Muscle layer of duodenum (tissue), 2 donors: ENCODE data around the gene NECTIN3.

ENCODE experiments used
- H3K27ac ChIP-seq: one replicate; pipeline ENCODE4 v1.7.0; 2013; ENCODE audit warnings: mild to moderate bottlenecking, low read length
- H3K27me3 ChIP-seq: one replicate; pipeline ENCODE4 v1.7.0; 2013; ENCODE audit warnings: low read depth, mild to moderate bottlenecking, control low read depth, low read length
- H3K36me3 ChIP-seq, 2 donors: one replicate each; pipeline ENCODE4 v1.7.0; 2013; ENCODE audit warnings: low read length in 2 of 2, control low read depth in 1 of 2, mild to moderate bottlenecking in 1 of 2; ENCODE audit not compliant: insufficient read depth in 2 of 2, control insufficient read depth in 1 of 2
- H3K4me1 ChIP-seq, 2 donors: one replicate each; pipeline ENCODE4 v1.7.0; 2013; ENCODE audit warnings: low read length in 2 of 2, mild to moderate bottlenecking in 2 of 2, control low read depth in 1 of 2, moderate library complexity in 1 of 2; ENCODE audit not compliant: insufficient read depth in 2 of 2, control insufficient read depth in 1 of 2
- H3K4me3 ChIP-seq, 2 donors: one replicate each; pipeline ENCODE4 v1.7.0; 2013; ENCODE audit warnings: low read length in 2 of 2, low read depth in 1 of 2, mild to moderate bottlenecking in 1 of 2
- H3K9me3 ChIP-seq, 2 donors: one replicate each; pipeline ENCODE4 v1.7.0; 2013; ENCODE audit warnings: low read length in 2 of 2, control low read depth in 1 of 2, mild to moderate bottlenecking in 1 of 2; ENCODE audit not compliant: control insufficient read depth in 1 of 2
- donor health status: healthy.

The NECTIN3 gene

GRCh38 chr3:111210866-111211564, 139.4 kb downstream of the NECTIN3 start:
- Histone ChIP-seq H3K4me3 (no peak overlapping the region), H3K36me3 (no peaks in the 10 kb centered on the region), H3K27ac (no peak overlapping the region), H3K9me3 (no peaks in the 10 kb centered on the region), H3K27me3 (no peaks in the 10 kb centered on the region), H3K4me1 (no peaks in the 10 kb centered on the region)

- Histone ChIP-seq H3K27ac (no peak overlapping the region), H3K9me3 (no peaks in the 10 kb centered on the region), H3K4me3 (no peak overlapping the region), H3K27me3 (no peaks in the 10 kb centered on the region), H3K36me3 (no peaks in the 10 kb centered on the region), H3K4me1 (no peaks in the 10 kb centered on the region)
Observed at GRCh38 chr3:111212511-111212910, 140.9 kb downstream of the NECTIN3 start.

DNA sequence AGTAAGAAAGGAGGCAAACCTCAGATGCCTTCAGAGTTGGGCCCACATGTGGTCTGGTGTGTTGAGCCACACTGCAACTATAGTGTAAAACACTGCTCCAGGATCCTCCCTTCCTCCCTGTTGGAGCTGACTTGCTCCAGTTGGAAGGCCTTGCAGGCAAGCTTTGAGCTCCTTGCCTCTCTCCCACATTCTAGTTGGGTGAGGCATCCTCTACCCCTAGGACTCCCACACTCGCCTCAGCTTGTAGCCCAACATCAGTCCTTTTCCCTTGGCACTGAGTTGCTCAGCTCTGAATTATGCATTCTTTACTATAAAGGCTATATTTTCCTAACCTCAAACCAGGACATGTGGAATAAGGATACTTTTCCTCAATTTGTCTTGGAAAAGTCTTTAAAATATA, 143.9 kb downstream of the NECTIN3 start:
- H3K4me3 ChIP-seq: no peak overlapping the region
- no peaks in the 10 kb centered on the region for H3K9me3 ChIP-seq
- H3K27me3 ChIP-seq: no peaks in the 10 kb centered on the region
- H3K36me3 ChIP-seq: no peaks in the 10 kb centered on the region
- H3K27ac ChIP-seq: no peak overlapping the region
- no peaks in the 10 kb centered on the region for H3K4me1 ChIP-seq

DNA sequence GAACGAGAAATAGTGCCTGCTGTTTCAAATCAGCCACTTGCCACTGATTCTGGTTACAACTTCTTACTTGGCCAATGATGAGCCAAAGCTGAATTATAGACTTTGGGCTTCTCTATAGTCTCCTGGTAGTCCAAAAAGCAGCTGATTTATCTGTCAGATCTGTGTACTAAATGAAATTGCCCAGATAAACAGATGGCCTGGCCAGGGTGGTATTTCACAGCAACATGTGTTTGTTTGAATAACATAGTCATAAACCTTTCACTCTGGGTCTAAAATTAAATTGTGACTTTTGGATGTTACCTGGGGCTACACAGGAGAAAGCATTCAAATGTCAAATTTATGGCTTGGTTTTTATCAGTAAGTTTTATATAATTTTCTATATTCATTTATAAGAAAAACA, 147.0 kb downstream of the NECTIN3 start:
- Histone ChIP-seq H3K4me1 (no peaks in the 10 kb centered on the region), H3K4me3 (no peak overlapping the region), H3K9me3 (no peaks in the 10 kb centered on the region)

DNA sequence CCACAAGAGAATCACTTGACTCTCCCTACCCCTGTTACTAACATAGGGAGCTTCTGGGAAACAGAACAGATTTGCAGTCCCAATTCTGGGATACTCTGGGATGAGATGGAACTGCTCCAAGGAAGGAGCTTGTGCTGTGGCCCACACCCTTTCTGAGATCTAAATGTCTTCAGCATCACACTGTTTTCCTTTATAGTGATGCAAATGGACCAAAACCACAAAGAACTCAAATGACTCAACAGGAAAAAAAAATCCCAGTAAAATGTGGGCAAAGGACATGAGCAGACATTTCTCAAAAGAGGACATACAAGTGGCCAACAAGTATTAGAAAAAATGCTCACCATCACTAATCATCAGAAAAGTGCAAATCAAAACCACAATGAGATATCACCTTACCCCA, 155.6 kb downstream of the NECTIN3 start:
- H3K27ac ChIP-seq: no peak overlapping the region
- no peaks in the 10 kb centered on the region for H3K4me1 ChIP-seq
- H3K9me3 ChIP-seq: no peaks in the 10 kb centered on the region
- no peaks in the 10 kb centered on the region for H3K27me3 ChIP-seq
- no peaks in the 10 kb centered on the region for H3K36me3 ChIP-seq
- H3K4me3 ChIP-seq: no peak overlapping the region

More for the DNA sequence above, 147.0 kb downstream of the NECTIN3 start:
- no peaks in the 10 kb centered on the region for H3K27me3 ChIP-seq
- H3K36me3 ChIP-seq: no peaks in the 10 kb centered on the region
- H3K27ac ChIP-seq: no peak overlapping the region

GRCh38 chr3:111229301-111229700, 157.7 kb downstream of the NECTIN3 start:
- Histone ChIP-seq H3K4me1 (no peaks in the 10 kb centered on the region), H3K36me3 (no peaks in the 10 kb centered on the region), H3K9me3 (no peaks in the 10 kb centered on the region), H3K27me3 (no peaks in the 10 kb centered on the region), H3K4me3 (no peak overlapping the region), H3K27ac (no peak overlapping the region)

DNA sequence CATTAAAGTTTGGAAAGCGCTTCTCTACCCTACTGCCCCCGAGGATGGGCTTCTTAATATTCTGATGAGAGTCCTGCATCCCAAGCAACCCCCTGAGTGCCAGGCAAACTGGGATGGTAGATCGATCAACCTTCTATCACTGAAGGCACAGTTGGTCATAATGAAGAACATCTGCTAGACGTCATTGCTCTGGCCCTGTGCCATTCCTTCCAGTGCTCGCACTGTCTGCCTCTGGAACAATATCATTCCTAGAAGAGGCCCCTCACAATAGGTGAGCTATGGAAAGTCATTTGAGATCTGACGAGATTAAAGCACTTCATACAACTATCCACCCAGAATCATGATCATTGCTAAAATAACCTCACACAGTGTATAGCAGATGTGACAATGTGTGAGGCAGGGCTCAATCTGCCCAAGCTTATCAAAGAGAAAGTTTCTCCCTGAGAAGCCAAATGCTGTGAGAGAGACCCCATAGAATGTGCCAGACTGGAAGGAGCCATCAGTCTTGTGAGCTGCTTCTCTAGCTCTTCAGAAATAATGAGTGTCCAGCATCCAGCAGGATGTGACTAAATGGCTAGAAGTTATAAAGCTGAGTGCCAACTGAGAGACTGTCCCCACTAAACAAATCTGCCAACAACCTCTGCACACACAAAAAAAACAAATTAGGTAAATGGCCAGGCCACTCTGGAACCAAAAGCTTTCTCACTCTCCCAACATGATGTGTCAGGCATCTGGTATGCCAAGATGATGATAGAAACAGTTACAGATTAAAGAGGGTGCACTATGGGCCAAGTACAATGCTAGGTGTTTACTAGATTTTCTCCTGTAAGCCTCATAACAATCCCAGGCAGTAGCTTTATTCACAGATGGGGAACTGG, 165.5 kb downstream of the NECTIN3 start:
- H3K4me1 ChIP-seq: no peaks in the 10 kb centered on the region
- no peaks in the 10 kb centered on the region for H3K27me3 ChIP-seq
- no peak overlapping the region for H3K4me3 ChIP-seq
- no peaks in the 10 kb centered on the region for H3K9me3 ChIP-seq
- H3K27ac ChIP-seq: no peak overlapping the region
- H3K36me3 ChIP-seq: no peaks in the 10 kb centered on the region

DNA sequence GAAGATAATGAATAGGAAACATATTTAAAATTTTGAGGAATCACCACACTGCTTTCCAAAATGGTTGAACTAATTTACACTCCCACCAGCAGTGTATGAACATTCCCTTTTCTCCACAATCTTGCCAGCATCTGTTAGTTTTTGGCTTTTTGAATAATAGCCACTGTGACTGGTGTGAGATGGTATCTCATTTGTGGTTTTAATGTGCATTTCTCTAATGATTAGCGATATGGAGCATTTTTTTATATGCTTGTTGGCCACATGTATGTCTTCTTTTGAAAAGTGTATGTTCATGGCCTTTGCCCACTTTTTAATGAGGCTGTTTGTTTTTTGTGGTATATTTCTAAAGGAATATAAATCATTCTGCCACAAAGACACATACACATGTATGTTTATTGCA, 166.3 kb downstream of the NECTIN3 start:
- no peak overlapping the region for H3K27ac ChIP-seq

DNA sequence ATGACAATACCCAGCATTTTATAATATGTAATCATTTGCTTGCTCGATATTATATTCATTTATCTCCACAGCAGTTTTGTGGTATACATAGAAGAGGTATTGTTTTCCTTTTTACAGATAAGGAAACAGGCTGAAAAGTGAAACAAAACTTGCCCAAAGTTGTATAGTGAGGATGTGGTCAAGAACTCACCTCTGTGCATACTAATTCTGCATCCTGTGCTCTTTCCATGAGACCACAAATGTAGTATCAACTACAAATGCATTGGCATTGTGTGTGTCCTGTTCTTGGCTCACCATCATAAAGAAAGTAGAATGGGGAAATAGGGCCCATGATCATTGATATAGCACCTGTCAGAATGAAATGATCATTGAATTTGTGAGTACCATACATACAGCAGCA, 167.3 kb downstream of the NECTIN3 start:
- Histone ChIP-seq H3K27ac (no peak overlapping the region), H3K4me3 (no peak overlapping the region), H3K4me1 (no peaks in the 10 kb centered on the region), H3K27me3 (no peaks in the 10 kb centered on the region), H3K9me3 (peaks cover 0 to 4% of the 10 kb centered on the region in 2 donors), H3K36me3 (no peaks in the 10 kb centered on the region)

More for the DNA sequence above, 166.3 kb downstream of the NECTIN3 start:
- Histone ChIP-seq H3K9me3 (peaks cover 0 to 4% of the 10 kb centered on the region in 2 donors), H3K27me3 (no peaks in the 10 kb centered on the region), H3K4me1 (no peaks in the 10 kb centered on the region), H3K36me3 (no peaks in the 10 kb centered on the region), H3K4me3 (no peak overlapping the region)

- Histone ChIP-seq H3K27ac (no peak overlapping the region), H3K4me3 (no peak overlapping the region), H3K9me3 (peaks cover 0 to 4% of the 10 kb centered on the region in 2 donors), H3K4me1 (no peaks in the 10 kb centered on the region), H3K27me3 (no peaks in the 10 kb centered on the region), H3K36me3 (no peaks in the 10 kb centered on the region)
Observed at GRCh38 chr3:111241960-111242359, 170.3 kb downstream of the NECTIN3 start.
